Measurements from ENCODE around the gene ALOX15.
"Not testable (repeated sequence)": the region's sequence is repeated elsewhere in the genome, so short reads cannot be mapped to it uniquely, and the experiment has no call there.

ALOX15 gene

GRCh38 chr17:4590981-4591453 lies 50.5 kb downstream of the ALOX15 start:
- no peak for DNase-seq

- not testable (repeated sequence) for DNase-seq
Observed at GRCh38 chr17:4590042-4590441, 51.4 kb downstream of the ALOX15 start.

- no peak for DNase-seq
Observed at GRCh38 chr17:4588898-4589625, 52.4 kb downstream of the ALOX15 start.

GRCh38 chr17:4588391-4588790 lies 53.1 kb downstream of the ALOX15 start:
- DNase-seq = no peak

- DNase-seq = no peak
Observed at GRCh38 chr17:4587803-4588202, 53.7 kb downstream of the ALOX15 start.

- DNase-seq = no peak
Observed at GRCh38 chr17:4587195-4587594, 54.3 kb downstream of the ALOX15 start.

GRCh38 chr17:4586043-4586442 lies 55.4 kb downstream of the ALOX15 start:
- no peak for DNase-seq

- DNase-seq = no peak
Observed at GRCh38 chr17:4585638-4585994, 55.9 kb downstream of the ALOX15 start.

GRCh38 chr17:4584917-4585637 lies 56.4 kb downstream of the ALOX15 start:
- no peak for DNase-seq

GRCh38 chr17:4584101-4584916 lies 57.2 kb downstream of the ALOX15 start, which contains the start of gene SMTNL2:
TSS of gene SMTNL2 (plus strand) at chr17:4584529. CDS start at chr17:4584606, 77 bp downstream.
- DNase-seq = peak; percentile 30

GRCh38 chr17:4583782-4584100 lies 57.7 kb downstream of the ALOX15 start:
- peak; percentile 41 for DNase-seq

GRCh38 chr17:4583206-4583605 lies 58.3 kb downstream of the ALOX15 start:
- no peak for DNase-seq

GRCh38 chr17:4582691-4583090 lies 58.8 kb downstream of the ALOX15 start:
- no peak for DNase-seq

- DNase-seq = no peak
Observed at GRCh38 chr17:4582101-4582501, 59.4 kb downstream of the ALOX15 start.

Data from NCI-H1105 treated with DMSO at 0.1 percent for 48 hours (cell line).